Measurements from ENCODE around the gene RBMXL3.

GRCh38 chrX:115147220-115147619, 42.0 kb upstream of the RBMXL3 start:
- no peak for TF ChIP-seq SPI1 (IDR thresholded peaks at IDR 0.05; ENCODE audit: low read depth, low read length)
- TF ChIP-seq POLR2A (IDR thresholded peaks at IDR 0.05; ENCODE audit: low read depth, low read length), result no peak
- TF ChIP-seq TAF1 (IDR thresholded peaks at IDR 0.05; ENCODE audit: low read depth, low read length), result no peak
- no peak for TF ChIP-seq POLR2AphosphoS5 (IDR thresholded peaks at IDR 0.05; ENCODE audit: low read depth, low read length)
- no peak for TF ChIP-seq PAX5 (IDR thresholded peaks at IDR 0.05; ENCODE audit: insufficient read depth, low read length, severe bottlenecking)

Data from GM12891 (cell line).